OCI-LY3 (cell line): ENCODE results near the gene CPED1.
A peak's percentile ranks its signal among the peaks of the same experiment; 100 is the strongest.

ENCODE experiments used
- H2AFZ ChIP-seq: fragments of 200-600, 300-600 bp; shearing (Covaris generic); 2 replicates; pipeline ENCODE4 v1.6.0; 2014; ENCODE audit warnings: antibody characterized with exemption, low read depth, low read length
- H3K27ac ChIP-seq: fragments of 200-600, 300-600 bp; sonication (generic); 2 replicates; pipeline ENCODE4 v1.5.1; 2014; ENCODE audit warnings: mild to moderate bottlenecking, low read length, moderate library complexity, mixed read lengths
- H3K27me3 ChIP-seq: fragments of 200-600, 300-600 bp; sonication (generic); 2 replicates; pipeline ENCODE4 v1.6.1; 2014; ENCODE audit warnings: low read depth, low read length, mixed read lengths
- H3K36me3 ChIP-seq: fragments of 200-600, 300-600 bp; sonication (generic); replicated peaks from 2 replicates; pipeline ENCODE3; 2014; ENCODE audit warnings: low read depth, low read length, mixed read lengths
- H3K4me1 ChIP-seq: fragments of 300-600, 200-600 bp; sonication (generic); 2 replicates; pipeline ENCODE4 v1.6.1; 2014; ENCODE audit warnings: low read length, mixed read lengths
- H3K4me2 ChIP-seq: fragments of 200-600, 300-600 bp; sonication (generic); 2 replicates; pipeline ENCODE4 v1.6.1; 2014; ENCODE audit warnings: low read length, mixed read lengths
- H3K4me3 ChIP-seq: fragments of 300-600, 200-600 bp; sonication (generic); 2 replicates; pipeline ENCODE4 v1.5.1; 2014; ENCODE audit warnings: antibody characterized with exemption, mild to moderate bottlenecking, low read length, moderate library complexity
- H3K79me2 ChIP-seq: fragments of 300-600, 200-600 bp; shearing (Covaris generic); 2 replicates; pipeline ENCODE4 v1.6.1; 2014; ENCODE audit warnings: mild to moderate bottlenecking, low read length, mixed read lengths
- H3K9ac ChIP-seq: fragments of 300-600, 200-600 bp; shearing (Covaris generic); 2 replicates; pipeline ENCODE4 v1.6.0; 2014; ENCODE audit warnings: mild to moderate bottlenecking, low read length, moderate library complexity
- H3K9me3 ChIP-seq: fragments of 200-600, 300-600 bp; shearing (Covaris generic); 2 replicates; pipeline ENCODE4 v1.6.1; 2014; ENCODE audit warnings: low read length, mixed read lengths; ENCODE audit not compliant: insufficient read depth
- H4K20me1 ChIP-seq: fragments of 200-600, 300-600 bp; sonication (generic); 2 replicates; pipeline ENCODE4 v1.6.1; 2016; ENCODE audit warnings: low read length, mixed read lengths; ENCODE audit not compliant: insufficient read depth
- EZH2phosphoT487 ChIP-seq: fragments of 200-600 bp; shearing (Covaris generic); IDR thresholded peaks from 2 replicates; pipeline ENCODE4 v1.6.1; 2018; ENCODE audit warnings: antibody characterized with exemption, mixed run types, low read depth
- TF ChIP-seq, protein P1 (sequence below): fragments of 200-600, 300-600 bp; sonication (generic); IDR thresholded peaks from 2 replicates; pipeline ENCODE4 v1.5.1; 2014; ENCODE audit warnings: antibody characterized with exemption, low read length, low read depth

Gene CPED1

GRCh38 chr7:121020989-121021969, 32.8 kb downstream of the CPED1 start:
- no peaks in the 10 kb centered on the region for H3K27me3 ChIP-seq
- H3K9ac ChIP-seq = no peak overlapping the region
- TF ChIP-seq, protein P1, sequence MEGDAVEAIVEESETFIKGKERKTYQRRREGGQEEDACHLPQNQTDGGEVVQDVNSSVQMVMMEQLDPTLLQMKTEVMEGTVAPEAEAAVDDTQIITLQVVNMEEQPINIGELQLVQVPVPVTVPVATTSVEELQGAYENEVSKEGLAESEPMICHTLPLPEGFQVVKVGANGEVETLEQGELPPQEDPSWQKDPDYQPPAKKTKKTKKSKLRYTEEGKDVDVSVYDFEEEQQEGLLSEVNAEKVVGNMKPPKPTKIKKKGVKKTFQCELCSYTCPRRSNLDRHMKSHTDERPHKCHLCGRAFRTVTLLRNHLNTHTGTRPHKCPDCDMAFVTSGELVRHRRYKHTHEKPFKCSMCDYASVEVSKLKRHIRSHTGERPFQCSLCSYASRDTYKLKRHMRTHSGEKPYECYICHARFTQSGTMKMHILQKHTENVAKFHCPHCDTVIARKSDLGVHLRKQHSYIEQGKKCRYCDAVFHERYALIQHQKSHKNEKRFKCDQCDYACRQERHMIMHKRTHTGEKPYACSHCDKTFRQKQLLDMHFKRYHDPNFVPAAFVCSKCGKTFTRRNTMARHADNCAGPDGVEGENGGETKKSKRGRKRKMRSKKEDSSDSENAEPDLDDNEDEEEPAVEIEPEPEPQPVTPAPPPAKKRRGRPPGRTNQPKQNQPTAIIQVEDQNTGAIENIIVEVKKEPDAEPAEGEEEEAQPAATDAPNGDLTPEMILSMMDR = no peak
- no peak for TF ChIP-seq EZH2phosphoT487
- no peaks in the 10 kb centered on the region for H3K36me3 ChIP-seq
- H3K4me1 ChIP-seq = peaks cover 26% of the 10 kb centered on the region
- H3K27ac ChIP-seq = no peak overlapping the region
- no peaks in the 10 kb centered on the region for H3K79me2 ChIP-seq
- no peak overlapping the region for H2AFZ ChIP-seq
- H3K4me3 ChIP-seq = no peak overlapping the region
- H4K20me1 ChIP-seq = no peaks in the 10 kb centered on the region
- no peak overlapping the region for H3K4me2 ChIP-seq
- H3K9me3 ChIP-seq = no peaks in the 10 kb centered on the region

DNA sequence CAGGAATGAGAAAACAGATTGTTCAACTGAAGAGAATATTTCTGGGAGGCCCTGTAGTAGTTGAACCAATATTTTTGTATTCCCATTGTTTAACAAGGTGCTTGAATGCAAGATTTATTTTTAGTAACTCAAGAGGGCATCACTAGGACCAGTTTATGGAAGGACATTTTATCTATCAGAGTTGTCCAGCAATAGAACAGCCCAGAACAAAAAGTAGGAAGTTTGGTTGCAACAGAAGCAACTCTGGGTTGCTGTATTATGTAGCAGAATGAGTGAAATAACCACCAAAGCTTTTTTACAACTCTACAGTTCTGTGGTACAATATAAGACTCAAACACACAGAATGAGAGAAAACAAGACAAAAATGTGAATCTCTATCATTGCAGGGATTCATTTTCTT, 34.7 kb downstream of the CPED1 start:
- H3K27me3 ChIP-seq = no peaks in the 10 kb centered on the region
- H3K79me2 ChIP-seq = no peaks in the 10 kb centered on the region
- TF ChIP-seq, protein P1 = no peak
- no peak for TF ChIP-seq EZH2phosphoT487
- H2AFZ ChIP-seq = 0 out of 2 replicates have a peak overlapping the region, but pooled peaks have one; percentile 34
- H3K9me3 ChIP-seq = no peaks in the 10 kb centered on the region
- no peak overlapping the region for H3K27ac ChIP-seq
- H3K4me2 ChIP-seq = no peak overlapping the region
- peaks cover 26% of the 10 kb centered on the region for H3K4me1 ChIP-seq
- no peak overlapping the region for H3K9ac ChIP-seq
- no peak overlapping the region for H3K4me3 ChIP-seq
- H4K20me1 ChIP-seq = no peaks in the 10 kb centered on the region
- H3K36me3 ChIP-seq = no peaks in the 10 kb centered on the region

DNA sequence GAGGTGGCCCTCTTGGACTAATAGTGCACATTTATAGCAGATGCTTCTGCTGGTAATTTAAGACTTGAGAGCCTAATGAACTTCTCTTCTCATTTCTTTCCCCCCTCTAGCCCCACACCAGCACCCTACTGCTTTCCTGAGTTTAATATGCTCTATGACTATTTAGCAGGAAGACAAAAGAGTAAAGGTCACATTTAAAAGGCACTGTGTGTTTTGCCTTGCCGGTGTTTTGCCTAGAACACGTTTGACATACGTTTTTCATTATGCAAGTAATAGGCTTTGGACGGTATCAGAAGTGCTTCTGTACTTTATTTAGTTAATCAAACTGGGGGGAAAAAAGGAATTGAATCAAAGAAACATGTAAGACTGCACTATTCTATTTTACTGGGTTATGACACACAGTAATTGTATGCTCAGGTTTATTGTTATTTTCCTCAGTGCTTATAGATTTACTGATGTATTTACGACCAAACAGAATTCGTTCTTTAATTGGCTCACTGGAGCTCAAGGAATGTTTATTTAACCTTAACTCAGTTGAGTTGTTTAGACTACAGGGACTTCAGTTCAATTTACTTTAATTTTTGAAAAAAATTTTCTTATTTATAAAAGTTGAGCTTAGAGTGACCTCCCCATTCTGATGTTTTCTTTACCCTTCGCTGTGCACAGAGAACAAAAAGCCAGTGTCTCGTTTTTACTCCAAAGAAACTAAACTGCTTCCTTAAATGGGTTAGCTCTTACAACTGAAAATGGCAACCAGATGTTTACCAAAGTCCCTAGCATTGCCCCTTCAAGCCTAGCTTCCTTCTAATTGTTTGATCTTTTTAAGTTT, 35.4 kb downstream of the CPED1 start:
- peak overlapping the region; percentile 34; the same call in 1 of the 2 replicates for H2AFZ ChIP-seq

More for the DNA sequence above, 35.4 kb downstream of the CPED1 start:
- peaks cover 22% of the 10 kb centered on the region for H3K4me1 ChIP-seq
- H3K9me3 ChIP-seq = no peaks in the 10 kb centered on the region
- H3K27ac ChIP-seq = no peak overlapping the region
- H3K36me3 ChIP-seq = no peaks in the 10 kb centered on the region
- TF ChIP-seq, protein P1 = no peak
- TF ChIP-seq EZH2phosphoT487 = no peak
- peak overlapping the region; percentile 54 for H3K4me2 ChIP-seq
- no peaks in the 10 kb centered on the region for H3K27me3 ChIP-seq
- H3K4me3 ChIP-seq = 0 out of 2 replicates have a peak overlapping the region, but pooled peaks have one; percentile 3
- no peaks in the 10 kb centered on the region for H3K79me2 ChIP-seq
- no peaks in the 10 kb centered on the region for H4K20me1 ChIP-seq
- no peak overlapping the region for H3K9ac ChIP-seq
